ENCODE data around the gene ZBTB42.

GRCh38 chr14:104843442-104844305 lies 42.8 kb downstream of the ZBTB42 start:
- TF ChIP-seq RCOR1 (IDR thresholded peaks at IDR 0.05; ENCODE audit: insufficient replicate concordance, low read length) (no peak), RFX5 (IDR thresholded peaks at IDR 0.05; ENCODE audit: low read depth, low read length) (no peak)
- TF ChIP-seq, protein P1, sequence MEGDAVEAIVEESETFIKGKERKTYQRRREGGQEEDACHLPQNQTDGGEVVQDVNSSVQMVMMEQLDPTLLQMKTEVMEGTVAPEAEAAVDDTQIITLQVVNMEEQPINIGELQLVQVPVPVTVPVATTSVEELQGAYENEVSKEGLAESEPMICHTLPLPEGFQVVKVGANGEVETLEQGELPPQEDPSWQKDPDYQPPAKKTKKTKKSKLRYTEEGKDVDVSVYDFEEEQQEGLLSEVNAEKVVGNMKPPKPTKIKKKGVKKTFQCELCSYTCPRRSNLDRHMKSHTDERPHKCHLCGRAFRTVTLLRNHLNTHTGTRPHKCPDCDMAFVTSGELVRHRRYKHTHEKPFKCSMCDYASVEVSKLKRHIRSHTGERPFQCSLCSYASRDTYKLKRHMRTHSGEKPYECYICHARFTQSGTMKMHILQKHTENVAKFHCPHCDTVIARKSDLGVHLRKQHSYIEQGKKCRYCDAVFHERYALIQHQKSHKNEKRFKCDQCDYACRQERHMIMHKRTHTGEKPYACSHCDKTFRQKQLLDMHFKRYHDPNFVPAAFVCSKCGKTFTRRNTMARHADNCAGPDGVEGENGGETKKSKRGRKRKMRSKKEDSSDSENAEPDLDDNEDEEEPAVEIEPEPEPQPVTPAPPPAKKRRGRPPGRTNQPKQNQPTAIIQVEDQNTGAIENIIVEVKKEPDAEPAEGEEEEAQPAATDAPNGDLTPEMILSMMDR (conservative IDR thresholded peaks at IDR 0.05; ENCODE audit: low read depth, low read length): no peak
